GM12872 (cell line): Measurements from ENCODE around the gene DUOXA1.
A peak's percentile ranks its signal among the peaks of the same experiment; 100 is the strongest.

Experiments
- CTCF ChIP-seq: IDR thresholded peaks from 3 replicates; pipeline ENCODE4 v1.5.1; 2011; ENCODE audit warnings: low read depth, mild to moderate bottlenecking, low read length, moderate library complexity; ENCODE audit not compliant: insufficient read depth

The DUOXA1 gene

DNA sequence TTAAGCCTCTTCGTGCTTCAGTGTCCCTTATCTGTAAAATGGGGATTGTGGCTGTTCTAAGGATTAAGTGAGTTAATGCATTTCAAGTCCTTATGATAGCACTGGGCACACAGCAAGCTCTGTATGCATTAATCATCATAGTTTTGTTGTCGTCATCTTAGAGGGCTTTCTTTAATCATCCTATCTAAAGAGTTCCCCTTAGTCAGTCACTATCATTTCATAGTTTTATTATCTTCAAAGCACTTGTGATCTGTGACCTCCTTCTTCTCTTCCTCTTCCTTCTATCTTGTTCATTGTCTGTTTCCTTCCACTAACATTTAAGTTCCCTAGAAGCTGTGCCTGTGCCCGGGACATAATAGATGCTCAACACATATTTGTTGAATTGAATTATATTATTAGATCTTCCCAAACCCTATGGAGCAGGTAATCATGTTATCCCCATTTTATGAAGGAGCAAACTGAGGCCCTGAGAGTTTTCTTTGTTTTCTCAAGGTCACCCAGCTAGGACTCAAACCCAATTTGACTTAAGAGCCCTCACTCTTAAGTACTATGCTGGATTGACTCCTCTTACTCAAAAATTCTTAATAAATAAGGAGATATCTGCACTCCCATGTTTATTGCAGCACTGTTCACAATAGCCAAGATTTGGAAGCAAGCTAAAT lies 39.8 kb downstream of the DUOXA1 start:
- TF ChIP-seq CTCF, result no peak

GRCh38 chr15:45088801-45089711 lies 40.6 kb downstream of the DUOXA1 start:
- no peak for TF ChIP-seq CTCF

DNA sequence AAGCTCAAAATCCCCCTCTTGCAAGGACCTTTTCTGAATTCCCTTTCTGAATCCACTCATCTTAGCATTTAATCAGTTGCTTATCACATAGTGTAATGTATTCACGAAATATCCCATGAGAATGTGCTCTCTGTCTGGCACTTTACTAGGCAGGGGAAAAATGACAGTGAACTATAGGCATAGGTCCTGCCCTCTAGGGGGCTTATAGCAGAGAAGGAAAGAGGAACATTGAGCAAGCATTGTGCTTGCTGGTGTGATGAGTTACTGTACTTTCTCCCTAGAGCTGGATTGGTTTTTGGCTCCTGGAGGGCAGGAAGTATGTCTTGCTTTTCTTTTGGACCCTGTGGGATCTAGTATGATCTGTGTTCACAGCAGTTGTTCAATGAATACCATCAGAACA lies 42.2 kb downstream of the DUOXA1 start:
- TF ChIP-seq CTCF, result peak; percentile 29; the same call in 1 of the 3 replicates

GRCh38 chr15:45084163-45084562 lies 45.5 kb downstream of the DUOXA1 start:
- no peak for TF ChIP-seq CTCF

DNA sequence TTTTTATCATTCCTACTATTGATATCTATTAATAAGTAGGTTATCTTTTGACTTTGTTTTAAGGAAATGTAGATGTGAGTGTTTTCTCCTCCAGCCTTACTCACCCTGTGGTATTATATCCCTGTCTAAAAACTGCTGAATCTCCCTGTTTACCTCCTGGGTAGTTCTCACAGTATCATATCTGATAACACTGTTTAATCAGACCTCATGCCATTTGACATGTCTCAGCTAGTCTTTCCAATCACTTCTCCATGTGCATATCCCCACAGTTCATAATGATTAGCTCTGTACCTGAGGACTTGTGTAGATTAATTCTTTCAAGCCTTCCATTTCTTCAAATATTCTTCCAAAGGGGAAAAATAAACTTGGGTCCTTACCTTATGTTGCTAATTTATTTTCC lies 46.5 kb downstream of the DUOXA1 start:
- no peak for TF ChIP-seq CTCF
